OCI-LY7 (cell line): ENCODE measurements around the gene PLCXD1. TPM values are rescaled to one million over a fixed set of nuclear protein-coding genes. Genes with fewer than 3 reads are reported as not detected.

ENCODE experiments used
- BruUV-seq: library from RNA; stranded (reverse); fragments of 400-500 nt; replicated peaks from 2 replicates; lab custom pipeline; 2021; lab: Mats Ljungman, UMichigan
- CTCF ChIA-PET: fragments of 300-600 bp; sonication (Branson Sonifier 250); formaldehyde crosslinking; loops from one replicate; lab custom pipeline; 2022; ENCODE audit warnings: antibody characterized with exemption; ENCODE audit not compliant: unreplicated experiment; lab: Charles Lee
- POLR2A ChIA-PET: fragments of 300-600 bp; sonication (Branson Sonifier 250); formaldehyde crosslinking; loops from one replicate; lab custom pipeline; 2022; ENCODE audit warnings: antibody characterized with exemption; lab: Charles Lee
- DNase-seq: peaks from one replicate; pipeline ENCODE4 v3.0.0-alpha.2; 2015; ENCODE audit warnings: low spot score
- H2AFZ ChIP-seq: fragments of 200-600 bp; sonication (generic), shearing (Covaris generic); 2 replicates; pipeline ENCODE4 v1.6.1; 2014; ENCODE audit warnings: mild to moderate bottlenecking, antibody characterized with exemption, low read length, moderate library complexity
- H3K27ac ChIP-seq: fragments of 200-600 bp; sonication (generic); 2 replicates; pipeline ENCODE4 v1.5.1; 2014; ENCODE audit warnings: mixed run types, low read depth, mild to moderate bottlenecking, moderate library complexity, low read length, inconsistent platforms; ENCODE audit not compliant: poor library complexity, severe bottlenecking
- H3K36me3 ChIP-seq: fragments of 200-600 bp; sonication (generic); 2 replicates; pipeline ENCODE4 v1.6.1; 2014; ENCODE audit warnings: mild to moderate bottlenecking, antibody characterized with exemption, low read length, moderate library complexity, mixed read lengths; ENCODE audit not compliant: insufficient read depth
- H3K4me1 ChIP-seq: fragments of 200-600 bp; sonication (generic); 2 replicates; pipeline ENCODE4 v1.5.1; 2014; ENCODE audit warnings: mild to moderate bottlenecking, low read length; ENCODE audit not compliant: insufficient read depth, poor library complexity, severe bottlenecking
- H3K4me2 ChIP-seq: fragments of 200-600 bp; sonication (generic); 2 replicates; pipeline ENCODE4 v1.6.1; 2014; ENCODE audit warnings: mild to moderate bottlenecking, low read length
- H3K4me3 ChIP-seq: fragments of 200-600 bp; sonication (generic); 2 replicates; pipeline ENCODE4 v1.5.1; 2014; ENCODE audit warnings: mild to moderate bottlenecking, low read depth, low read length; ENCODE audit not compliant: poor library complexity, severe bottlenecking
- H3K79me2 ChIP-seq: fragments of 200-600 bp; sonication (generic); 2 replicates; pipeline ENCODE4 v1.6.1; 2016; ENCODE audit warnings: low read depth, mild to moderate bottlenecking, low read length, moderate library complexity, mixed read lengths; ENCODE audit not compliant: insufficient read depth
- H3K9me2 ChIP-seq: fragments of 200-600 bp; sonication (generic); 2 replicates; pipeline ENCODE4 v1.6.1; 2016; ENCODE audit warnings: mild to moderate bottlenecking, low read length, mixed read lengths; ENCODE audit not compliant: insufficient read depth
- H3K9me3 ChIP-seq: fragments of 200-600 bp; sonication (generic); 2 replicates; pipeline ENCODE4 v1.6.1; 2014; ENCODE audit warnings: mild to moderate bottlenecking, mixed run types, low read length, mixed read lengths
- H4K20me1 ChIP-seq: fragments of 200-600 bp; sonication (generic); 2 replicates; pipeline ENCODE4 v1.6.1; 2014; ENCODE audit warnings: mild to moderate bottlenecking, antibody characterized with exemption, low read length, moderate library complexity, mixed read lengths; ENCODE audit not compliant: insufficient read depth
- EZH2phosphoT487 ChIP-seq: fragments of 200-600 bp; sonication (generic); IDR thresholded peaks from 2 replicates; pipeline ENCODE4 v1.6.1; 2018; ENCODE audit warnings: low read depth, borderline replicate concordance, mild to moderate bottlenecking, mixed run types, antibody characterized with exemption, low read length, moderate library complexity, mixed read lengths
- intact Hi-C: fragments of 100-400 bp; cut with micrococcal nuclease; formaldehyde crosslinking; loops from one replicate; pipeline ENCODE4 v1.10.0; 2022; ENCODE audit not compliant: unreplicated experiment
- total RNA-seq, 2 experiments: library from RNA; depleted of rRNA in 1 of 2; stranded (reverse); fragments of >200 nt in 1 of 2; shearing (Covaris generic) in 1 of 2; gene quantifications; 2 replicates each; pipeline ENCODE4 v1.2.3, GENCODE V29; 2014 to 2022
- TF ChIP-seq, protein P1 (sequence below): fragments of 200-600 bp; sonication (generic); conservative IDR thresholded peaks from 2 replicates; pipeline ENCODE4 v1.5.1; 2014; ENCODE audit warnings: mild to moderate bottlenecking, antibody characterized with exemption, low read length, moderate library complexity, mixed read lengths

The PLCXD1 gene
- total RNA-seq, 2 experiments from 2014 or later: 86.0 to 133 TPM

DNA sequence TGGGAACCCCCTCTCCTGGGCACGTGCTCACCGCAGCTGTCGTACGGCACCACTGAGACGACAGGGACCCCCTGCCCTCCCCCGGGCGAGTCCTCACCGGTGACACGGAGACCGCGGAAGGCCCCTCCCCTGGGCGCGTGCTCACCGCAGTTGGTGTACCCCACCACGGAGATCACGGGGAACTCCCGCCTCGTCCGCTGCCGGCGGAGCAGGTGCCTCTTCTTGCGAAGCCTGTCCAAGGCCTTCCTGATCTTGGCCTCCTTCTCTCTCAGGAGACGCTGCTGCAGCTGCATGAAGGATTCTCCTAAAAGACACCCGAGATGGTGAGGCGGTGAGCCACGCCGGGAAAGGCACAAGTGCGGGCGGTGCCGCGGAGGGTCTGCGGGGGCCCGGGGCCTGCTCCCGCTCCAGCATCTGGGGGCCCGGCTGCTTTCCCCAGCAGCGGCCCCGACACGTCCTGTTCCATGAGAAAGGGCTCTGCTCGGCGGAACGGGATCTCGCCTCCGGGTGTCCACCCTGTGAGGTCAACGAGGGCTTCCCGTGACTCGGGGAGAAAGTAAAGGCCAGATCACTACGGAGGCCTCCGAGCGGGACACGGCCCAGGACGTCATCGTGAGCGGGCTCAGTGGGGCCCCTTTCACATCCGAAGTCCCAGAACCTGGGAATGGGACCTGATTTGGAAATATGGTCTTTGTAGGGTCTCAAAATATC is 31.6 kb downstream of the PLCXD1 start:
- CTCF ChIA-PET: no interaction called here
- Histone ChIP-seq H3K4me1 (peaks cover 6% of the 10 kb centered on the region), H2AFZ (no peak overlapping the region), H3K36me3 (peaks cover 77% of the 10 kb centered on the region), H3K27ac (no peak overlapping the region), H3K4me3 (no peak overlapping the region), H3K4me2 (no peak overlapping the region), H4K20me1 (no peaks in the 10 kb centered on the region; the same call in 1 of the 2 replicates), H3K9me3 (no peaks in the 10 kb centered on the region), H3K9me2 (no peaks in the 10 kb centered on the region), H3K79me2 (peaks cover 6% of the 10 kb centered on the region; the same call in 1 of the 2 replicates)
- intact Hi-C loops: no loop called here
- no peak for DNase-seq
- BruUV-seq: no TSS peak
- POLR2A ChIA-PET: no interaction called here
- no peak for TF ChIP-seq EZH2phosphoT487
- TF ChIP-seq, protein P1, sequence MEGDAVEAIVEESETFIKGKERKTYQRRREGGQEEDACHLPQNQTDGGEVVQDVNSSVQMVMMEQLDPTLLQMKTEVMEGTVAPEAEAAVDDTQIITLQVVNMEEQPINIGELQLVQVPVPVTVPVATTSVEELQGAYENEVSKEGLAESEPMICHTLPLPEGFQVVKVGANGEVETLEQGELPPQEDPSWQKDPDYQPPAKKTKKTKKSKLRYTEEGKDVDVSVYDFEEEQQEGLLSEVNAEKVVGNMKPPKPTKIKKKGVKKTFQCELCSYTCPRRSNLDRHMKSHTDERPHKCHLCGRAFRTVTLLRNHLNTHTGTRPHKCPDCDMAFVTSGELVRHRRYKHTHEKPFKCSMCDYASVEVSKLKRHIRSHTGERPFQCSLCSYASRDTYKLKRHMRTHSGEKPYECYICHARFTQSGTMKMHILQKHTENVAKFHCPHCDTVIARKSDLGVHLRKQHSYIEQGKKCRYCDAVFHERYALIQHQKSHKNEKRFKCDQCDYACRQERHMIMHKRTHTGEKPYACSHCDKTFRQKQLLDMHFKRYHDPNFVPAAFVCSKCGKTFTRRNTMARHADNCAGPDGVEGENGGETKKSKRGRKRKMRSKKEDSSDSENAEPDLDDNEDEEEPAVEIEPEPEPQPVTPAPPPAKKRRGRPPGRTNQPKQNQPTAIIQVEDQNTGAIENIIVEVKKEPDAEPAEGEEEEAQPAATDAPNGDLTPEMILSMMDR: no peak

DNA sequence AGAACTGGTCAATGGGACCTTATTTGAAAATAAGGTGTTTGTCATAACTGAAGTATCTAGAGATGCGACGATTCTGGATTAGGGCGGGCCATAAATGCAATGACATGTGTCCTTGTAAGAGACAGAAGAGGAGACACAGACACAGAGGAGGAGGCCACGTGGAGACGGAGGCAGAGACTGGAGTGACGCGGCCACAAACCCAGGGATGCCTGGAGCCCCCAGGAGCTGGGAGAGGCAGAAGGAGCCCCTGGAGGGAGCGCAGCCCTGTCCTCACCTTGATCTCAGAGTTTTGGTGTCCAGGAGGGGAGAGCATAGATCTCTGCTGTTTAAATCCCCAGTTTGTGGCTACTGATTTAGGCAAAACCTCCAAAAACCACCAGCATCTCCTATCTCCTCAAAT is 32.4 kb downstream of the PLCXD1 start:
- peaks cover 6% of the 10 kb centered on the region for H3K4me1 ChIP-seq
- H3K9me2 ChIP-seq: no peaks in the 10 kb centered on the region
- no peak for DNase-seq
- no peak overlapping the region for H2AFZ ChIP-seq
- no peaks in the 10 kb centered on the region for H3K9me3 ChIP-seq
- H3K4me3 ChIP-seq: no peak overlapping the region
- TF ChIP-seq, protein P1: no peak
- TF ChIP-seq EZH2phosphoT487: no peak
- H3K27ac ChIP-seq: no peak overlapping the region
- BruUV-seq: no TSS peak
- H3K36me3 ChIP-seq: peaks cover 70% of the 10 kb centered on the region
- intact Hi-C loops: no loop called here
- CTCF ChIA-PET: no interaction called here
- peaks cover 6% of the 10 kb centered on the region; the same call in 1 of the 2 replicates for H3K79me2 ChIP-seq
- H4K20me1 ChIP-seq: no peaks in the 10 kb centered on the region; the same call in 1 of the 2 replicates
- POLR2A ChIA-PET: no interaction called here
- H3K4me2 ChIP-seq: no peak overlapping the region

DNA sequence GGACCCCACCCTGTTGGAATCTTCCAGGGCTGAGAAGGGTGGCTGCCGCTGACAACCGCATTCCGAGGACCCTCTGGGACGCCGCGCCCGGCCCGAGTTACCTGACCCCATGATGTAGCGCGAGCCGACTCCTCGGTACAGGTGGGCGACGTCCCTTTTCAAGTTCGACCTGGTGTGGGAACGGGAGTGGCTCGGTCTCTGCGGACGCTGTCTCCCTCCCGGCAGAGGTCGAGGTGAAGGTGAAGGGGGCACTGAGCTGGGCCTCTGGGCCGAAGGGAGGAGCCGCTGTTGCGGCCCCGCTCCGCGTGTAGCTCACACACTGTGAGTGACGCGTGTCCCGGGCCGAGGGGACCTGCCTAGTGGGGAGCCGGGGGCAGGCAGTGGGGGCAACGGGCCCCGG is 32.9 kb downstream of the PLCXD1 start:
- no peak overlapping the region for H3K4me3 ChIP-seq
- POLR2A ChIA-PET: no interaction called here

More for the DNA sequence above, 32.9 kb downstream of the PLCXD1 start:
- Histone ChIP-seq H3K9me3 (no peaks in the 10 kb centered on the region), H4K20me1 (no peaks in the 10 kb centered on the region; the same call in 1 of the 2 replicates), H3K27ac (no peak overlapping the region), H2AFZ (no peak overlapping the region), H3K4me2 (no peak overlapping the region), H3K9me2 (no peaks in the 10 kb centered on the region), H3K36me3 (peaks cover 67% of the 10 kb centered on the region), H3K4me1 (peaks cover 6% of the 10 kb centered on the region), H3K79me2 (peaks cover 6% of the 10 kb centered on the region; the same call in 1 of the 2 replicates)
- BruUV-seq: no TSS peak
- CTCF ChIA-PET: no interaction called here
- TF ChIP-seq, protein P1: no peak
- no peak for TF ChIP-seq EZH2phosphoT487
- intact Hi-C loops: no loop called here
- no peak for DNase-seq
